Trophoblast cell (in vitro differentiated cells and primary cell): Measurements from ENCODE around the gene SAP25.
A peak's percentile ranks its signal among the peaks of the same experiment; 100 is the strongest.

Source experiments
- DNase-seq, 2 donors: peaks; one replicate each; pipeline ENCODE4 v3.0.0-alpha.2; 2016
- H2AFZ ChIP-seq: 2 replicates; pipeline ENCODE4 v1.6.1; 2013; ENCODE audit warnings: low read length, moderate library complexity, mild to moderate bottlenecking; ENCODE audit not compliant: insufficient read depth, poor library complexity
- H2AK5ac ChIP-seq: 2 replicates; pipeline ENCODE4 v1.6.1; 2013; ENCODE audit warnings: mild to moderate bottlenecking, low read length
- H2BK120ac ChIP-seq: 2 replicates; pipeline ENCODE4 v1.6.1; 2013; ENCODE audit warnings: low read length, mild to moderate bottlenecking, moderate library complexity; ENCODE audit not compliant: insufficient read depth, poor library complexity
- H2BK12ac ChIP-seq: 2 replicates; pipeline ENCODE4 v1.6.1; 2013; ENCODE audit warnings: mild to moderate bottlenecking, low read length, moderate library complexity
- H2BK5ac ChIP-seq: 2 replicates; pipeline ENCODE4 v1.6.1; 2013; ENCODE audit warnings: low read length, low read depth, moderate library complexity, mild to moderate bottlenecking; ENCODE audit not compliant: poor library complexity
- H3K14ac ChIP-seq: 2 replicates; pipeline ENCODE4 v1.6.1; 2013; ENCODE audit warnings: mild to moderate bottlenecking, low read length
- H3K18ac ChIP-seq: 2 replicates; pipeline ENCODE4 v1.6.1; 2013; ENCODE audit warnings: mild to moderate bottlenecking, low read length
- H3K23ac ChIP-seq: 2 replicates; pipeline ENCODE4 v1.6.1; 2013; ENCODE audit warnings: low read length
- H3K27ac ChIP-seq: 2 replicates; pipeline ENCODE4 v1.5.1; 2013; ENCODE audit warnings: low read depth, mild to moderate bottlenecking, inconsistent platforms, low read length, moderate library complexity
- H3K27me3 ChIP-seq: 2 replicates; pipeline ENCODE4 v1.6.1; 2013; ENCODE audit warnings: inconsistent platforms, mild to moderate bottlenecking, low read length, moderate library complexity; ENCODE audit not compliant: insufficient read depth
- H3K36me3 ChIP-seq, 2 experiments: 1 replicate in 1 of 2; 2 replicates in 1 of 2; pipeline ENCODE4 v1.6.1; 2013; ENCODE audit warnings: low read length in 2 of 2, mild to moderate bottlenecking in 2 of 2, moderate library complexity in 1 of 2; ENCODE audit not compliant: insufficient read depth in 2 of 2, control insufficient read depth in 1 of 2
- H3K4ac ChIP-seq: 2 replicates; pipeline ENCODE4 v1.6.1; 2013; ENCODE audit warnings: low read depth, mild to moderate bottlenecking, low read length, moderate library complexity
- H3K4me1 ChIP-seq, 2 experiments: 1 replicate in 1 of 2; 2 replicates in 1 of 2; pipeline ENCODE4 v1.6.1; 2013; ENCODE audit warnings: low read length in 2 of 2, mild to moderate bottlenecking in 2 of 2, moderate library complexity in 1 of 2; ENCODE audit not compliant: insufficient read depth in 2 of 2, control insufficient read depth in 1 of 2
- H3K4me2 ChIP-seq: 2 replicates; pipeline ENCODE4 v1.6.1; 2013; ENCODE audit warnings: inconsistent platforms, mild to moderate bottlenecking, low read length, moderate library complexity
- H3K4me3 ChIP-seq: 2 replicates; pipeline ENCODE4 v1.5.1; 2013; ENCODE audit warnings: mild to moderate bottlenecking, low read depth, low read length, inconsistent platforms
- H3K79me1 ChIP-seq: one replicate; pipeline ENCODE4 v1.6.1; 2013; ENCODE audit warnings: low read length
- H3K79me2 ChIP-seq: 2 replicates; pipeline ENCODE4 v1.6.1; 2013; ENCODE audit warnings: low read length, mild to moderate bottlenecking; ENCODE audit not compliant: control insufficient read depth, insufficient read depth, poor library complexity
- H3K9ac ChIP-seq: 2 replicates; pipeline ENCODE4 v1.6.1; 2013; ENCODE audit warnings: mild to moderate bottlenecking, low read length
- H3K9me3 ChIP-seq: 2 replicates; pipeline ENCODE4 v1.6.1; 2013; ENCODE audit warnings: low read depth, mild to moderate bottlenecking, control low read depth, inconsistent platforms, low read length; ENCODE audit not compliant: insufficient read depth
- H4K12ac ChIP-seq: 2 replicates; pipeline ENCODE4 v1.6.1; 2013; ENCODE audit warnings: low read depth, mild to moderate bottlenecking, low read length, moderate library complexity
- H4K8ac ChIP-seq: 2 replicates; pipeline ENCODE4 v1.6.1; 2013; ENCODE audit warnings: low read depth, mild to moderate bottlenecking, low read length, moderate library complexity
- H4K91ac ChIP-seq: one replicate; pipeline ENCODE4 v1.6.1; 2013; ENCODE audit warnings: low read depth, mild to moderate bottlenecking, low read length, moderate library complexity
- WGBS: extraction: QIAGEN DNeasy Blood & Tissue Kit; methylation state at CpG from one replicate; pipeline ENCODE4 v1.1.7; 2013; ENCODE audit warnings: missing lambda C conversion rate; ENCODE audit not compliant: insufficient read length, insufficient coverage; ENCODE audit errors: extremely low coverage; 5-methylcytosine and 5-hydroxymethylcytosine counted together

The SAP25 gene

GRCh38 chr7:100572281-100572948 is 1.3 kb downstream of the SAP25 start:
- no peak overlapping the region for H3K4me3 ChIP-seq
- no peak overlapping the region for H3K23ac ChIP-seq
- no peak for DNase-seq
- H2BK120ac ChIP-seq: no peak overlapping the region
- peaks cover 8% of the 10 kb centered on the region for H3K9me3 ChIP-seq
- H3K4me1 ChIP-seq: peaks cover 21 to 27% of the 10 kb centered on the region in 2 experiments
- H2AFZ ChIP-seq: no peak overlapping the region
- H3K9ac ChIP-seq: no peak overlapping the region
- H2AK5ac ChIP-seq: no peak overlapping the region
- no peak overlapping the region for H3K4me2 ChIP-seq
- H2BK12ac ChIP-seq: no peak overlapping the region
- H3K79me1 ChIP-seq: no peaks in the 10 kb centered on the region
- no peak overlapping the region for H3K14ac ChIP-seq
- H3K18ac ChIP-seq: no peak overlapping the region
- H3K79me2 ChIP-seq: no peaks in the 10 kb centered on the region
- H3K36me3 ChIP-seq: peaks cover 38 to 42% of the 10 kb centered on the region in 2 experiments
- no peak overlapping the region for H3K27ac ChIP-seq
- H2BK5ac ChIP-seq: no peak overlapping the region
- no peak overlapping the region for H4K8ac ChIP-seq
- no peak overlapping the region for H4K91ac ChIP-seq
- WGBS: no CpG with 5 or more reads among the region's 20 CpGs
- H3K4ac ChIP-seq: no peak overlapping the region
- H3K27me3 ChIP-seq: peaks cover 9% of the 10 kb centered on the region
- H4K12ac ChIP-seq: no peak overlapping the region

- Histone ChIP-seq H3K27ac (no peak overlapping the region), H3K36me3 (peaks cover 32 to 35% of the 10 kb centered on the region in 2 experiments), H2BK12ac (no peak overlapping the region), H3K4me3 (no peak overlapping the region), H3K14ac (no peak overlapping the region), H2AFZ (no peak overlapping the region), H3K4me1 (peaks cover 21 to 27% of the 10 kb centered on the region in 2 experiments), H3K9ac (no peak overlapping the region), H4K12ac (no peak overlapping the region), H2BK5ac (no peak overlapping the region), H3K9me3 (peaks cover 8% of the 10 kb centered on the region), H3K4me2 (no peak overlapping the region), H3K79me2 (no peaks in the 10 kb centered on the region), H3K23ac (no peak overlapping the region), H3K18ac (no peak overlapping the region), H2BK120ac (no peak overlapping the region), H3K27me3 (peaks cover 9% of the 10 kb centered on the region), H4K8ac (no peak overlapping the region), H2AK5ac (no peak overlapping the region), H3K79me1 (no peaks in the 10 kb centered on the region), H4K91ac (no peak overlapping the region), H3K4ac (no peak overlapping the region)
- peak in 1 of 2 donors; percentile 32 for DNase-seq
- no CpG with 5 or more reads among the region's 2 CpGs for WGBS
These were observed 1.9 kb downstream of the SAP25 start for GRCh38 chr7:100571829-100572116.

DNA sequence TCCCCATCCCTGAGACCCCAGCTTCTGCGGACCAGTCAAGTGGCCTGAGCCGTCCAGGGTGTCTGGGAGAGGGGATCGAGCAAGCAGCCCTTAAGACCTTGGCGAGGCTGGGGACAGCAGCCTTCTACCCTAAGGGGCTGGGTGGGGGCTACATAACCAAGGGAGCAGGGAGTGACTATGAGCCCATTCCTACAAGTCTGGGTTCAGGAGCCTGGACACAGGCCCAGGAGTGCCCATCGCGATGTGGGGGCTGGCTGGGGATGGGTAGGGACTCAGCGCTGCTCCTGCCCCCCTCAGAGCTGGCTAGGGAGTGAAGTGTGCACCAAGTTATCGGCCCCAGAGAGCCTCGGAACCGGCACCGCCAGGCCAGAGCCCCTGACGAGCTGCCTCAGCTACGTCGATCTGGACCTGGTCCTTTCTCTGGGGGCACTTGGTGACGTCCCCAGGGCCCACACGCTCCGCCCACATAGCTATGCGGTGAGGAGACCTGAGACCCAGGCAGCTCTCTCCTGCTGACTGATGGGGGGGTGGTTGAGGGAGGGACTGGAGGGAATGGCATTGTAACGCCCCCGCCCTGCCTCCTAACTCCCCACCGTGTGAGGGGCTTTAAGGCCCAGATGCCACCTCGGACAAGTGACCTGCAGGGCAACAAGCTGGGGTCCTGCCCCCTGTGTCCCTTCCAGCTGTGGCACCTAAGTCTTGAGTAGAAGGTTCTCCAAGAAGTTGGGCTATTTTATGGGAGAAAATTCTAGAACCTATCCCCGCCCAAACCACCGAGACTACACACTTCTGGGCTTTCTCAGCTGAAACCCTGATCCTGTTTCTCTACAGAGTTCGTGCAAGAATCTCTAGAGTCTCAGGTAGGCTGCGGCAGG is 2.5 kb downstream of the SAP25 start:
- DNase-seq: peak in 1 of 2 donors; percentile 10
- Histone ChIP-seq H2AFZ (no peak overlapping the region), H4K8ac (no peak overlapping the region), H4K91ac (no peak overlapping the region), H3K79me1 (no peaks in the 10 kb centered on the region), H3K23ac (no peak overlapping the region), H2BK12ac (no peak overlapping the region), H3K4me3 (no peak overlapping the region), H2BK5ac (no peak overlapping the region), H3K9ac (no peak overlapping the region), H3K9me3 (peaks cover 8% of the 10 kb centered on the region), H3K14ac (no peak overlapping the region), H4K12ac (no peak overlapping the region), H3K27me3 (peaks cover 9% of the 10 kb centered on the region), H2BK120ac (no peak overlapping the region), H3K4me1 (peaks cover 23 to 29% of the 10 kb centered on the region in 2 experiments), H3K27ac (no peak overlapping the region), H3K36me3 (peaks cover 26 to 30% of the 10 kb centered on the region in 2 experiments), H3K18ac (no peak overlapping the region), H3K4me2 (no peak overlapping the region), H3K79me2 (no peaks in the 10 kb centered on the region), H2AK5ac (no peak overlapping the region), H3K4ac (no peak overlapping the region)
- WGBS: no CpG with 5 or more reads among the region's 26 CpGs

DNA sequence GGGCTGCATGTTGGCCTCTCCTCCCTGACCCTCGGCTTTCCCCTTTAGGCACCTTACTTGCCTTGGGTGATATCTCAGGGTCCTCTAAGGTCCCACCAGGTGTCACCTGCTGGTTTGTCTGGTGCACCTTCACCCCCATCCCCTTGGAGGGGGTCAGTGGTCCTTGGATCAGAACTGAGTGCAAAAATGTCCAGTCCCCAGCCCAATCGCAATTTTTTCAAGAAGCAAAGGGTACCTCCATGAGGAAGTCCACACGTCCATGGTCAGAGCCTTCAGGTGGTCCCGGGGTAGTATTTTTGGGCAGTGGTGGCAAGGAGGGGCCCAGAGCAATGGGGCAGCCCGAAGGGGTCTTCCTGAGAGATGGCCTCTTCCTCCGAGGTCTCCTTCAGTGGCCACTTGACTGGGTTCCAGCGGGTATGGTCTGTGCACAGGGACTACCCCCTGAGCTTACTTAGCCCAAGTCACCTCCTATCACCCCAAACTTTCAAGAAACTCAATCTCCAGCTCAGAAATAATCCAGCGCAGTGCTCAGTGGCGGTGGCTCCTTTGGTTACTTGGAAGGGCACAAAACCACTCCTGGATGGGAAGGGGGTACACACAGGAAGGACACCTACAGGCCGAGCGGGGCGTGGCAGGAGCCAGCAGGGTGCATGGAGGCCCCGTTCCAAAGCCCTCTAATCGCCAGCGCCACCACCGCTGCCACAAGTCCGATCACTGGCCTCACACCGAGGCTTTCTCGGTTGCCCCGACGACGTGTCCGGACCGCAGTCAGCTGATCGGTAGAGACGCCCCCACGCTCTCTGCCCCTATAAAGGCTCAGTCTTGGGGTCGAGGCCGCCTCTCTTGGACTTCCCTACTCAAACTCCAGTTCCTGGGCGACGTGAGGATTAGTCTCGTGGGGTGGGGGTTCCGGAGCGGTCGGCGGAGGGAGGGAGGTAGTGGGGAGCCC is 4.5 kb downstream of the SAP25 start:
- Histone ChIP-seq H3K18ac (no peak overlapping the region), H4K91ac (no peak overlapping the region), H3K4me3 (peak overlapping the region; percentile 7), H3K4ac (no peak overlapping the region), H2AFZ (no peak overlapping the region), H2BK120ac (no peak overlapping the region), H4K12ac (no peak overlapping the region), H4K8ac (no peak overlapping the region), H2BK5ac (no peak overlapping the region), H3K27me3 (peaks cover 9% of the 10 kb centered on the region), H3K9me3 (peaks cover 8% of the 10 kb centered on the region), H2AK5ac (no peak overlapping the region), H3K4me1 (peaks cover 29 to 40% of the 10 kb centered on the region in 2 experiments), H3K36me3 (peaks cover 6 to 10% of the 10 kb centered on the region in 2 experiments), H3K79me1 (no peaks in the 10 kb centered on the region), H3K79me2 (no peaks in the 10 kb centered on the region), H3K23ac (no peak overlapping the region), H2BK12ac (no peak overlapping the region), H3K9ac (no peak overlapping the region), H3K27ac (no peak overlapping the region), H3K14ac (no peak overlapping the region), H3K4me2 (peak overlapping the region; percentile 57)
- WGBS: no CpG with 5 or more reads among the region's 36 CpGs
- peak in 1 of 2 donors; percentile 31 for DNase-seq
